Fibroblast of the conjunctiva (primary cell): Measurements from ENCODE around the gene G6PC3.
"Not testable (repeated sequence)": the region's sequence is repeated elsewhere in the genome, so short reads cannot be mapped to it uniquely, and the experiment has no call there.

Experiments
- DNase-seq: peaks from one replicate; pipeline ENCODE4 v3.0.0-alpha.2; 2010; ENCODE audit warnings: low read depth

The G6PC3 gene

DNA sequence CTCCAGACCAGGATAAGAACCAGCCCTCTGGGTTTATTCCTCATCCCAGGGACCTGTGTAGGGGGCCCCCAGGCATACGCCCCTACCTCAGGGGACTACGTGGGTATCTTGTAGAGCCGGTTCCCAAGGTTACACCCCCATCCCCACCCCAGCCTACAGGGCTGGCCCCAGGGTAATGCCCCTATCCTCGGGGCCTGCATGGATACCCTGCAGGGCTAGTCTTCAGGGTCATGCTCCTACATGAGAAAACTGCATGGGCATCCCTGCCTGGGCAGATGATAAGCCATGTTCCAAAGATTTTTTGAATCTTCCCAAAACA, 38.7 kb downstream of the G6PC3 start:
- no peak for DNase-seq

DNA sequence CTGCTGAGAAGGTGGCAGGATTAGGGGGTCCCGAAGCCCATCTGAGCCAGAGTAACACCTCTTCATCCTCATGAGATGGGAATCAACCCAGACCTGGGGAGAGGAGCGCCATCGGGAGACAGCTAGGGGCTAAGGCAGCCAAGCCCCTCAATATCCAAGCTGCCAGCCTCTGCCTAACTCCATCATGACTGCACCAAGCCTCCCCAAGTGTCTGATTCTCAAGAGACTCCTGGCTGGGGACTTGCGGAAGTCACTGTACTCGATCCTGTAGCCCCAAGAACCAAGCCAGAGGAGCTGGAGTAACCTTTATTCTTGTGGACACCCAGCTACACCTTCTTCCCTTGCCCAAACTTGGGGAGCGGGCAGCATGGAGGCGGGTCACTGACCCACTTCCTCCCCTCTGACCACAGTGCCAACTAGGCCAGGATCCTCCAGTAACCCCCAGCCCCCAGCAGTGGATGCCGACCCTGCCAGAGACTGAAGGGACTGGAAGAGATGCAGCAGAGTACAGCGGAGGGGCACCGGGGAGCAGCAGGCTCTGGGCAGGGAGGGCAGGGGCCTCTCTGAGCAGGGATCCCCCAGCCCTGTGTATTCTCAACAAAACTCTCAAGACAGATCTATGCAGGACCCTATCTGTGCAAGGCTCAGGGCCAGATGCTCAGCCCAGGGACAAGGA, 39.6 kb downstream of the G6PC3 start:
- DNase-seq, result no peak

DNA sequence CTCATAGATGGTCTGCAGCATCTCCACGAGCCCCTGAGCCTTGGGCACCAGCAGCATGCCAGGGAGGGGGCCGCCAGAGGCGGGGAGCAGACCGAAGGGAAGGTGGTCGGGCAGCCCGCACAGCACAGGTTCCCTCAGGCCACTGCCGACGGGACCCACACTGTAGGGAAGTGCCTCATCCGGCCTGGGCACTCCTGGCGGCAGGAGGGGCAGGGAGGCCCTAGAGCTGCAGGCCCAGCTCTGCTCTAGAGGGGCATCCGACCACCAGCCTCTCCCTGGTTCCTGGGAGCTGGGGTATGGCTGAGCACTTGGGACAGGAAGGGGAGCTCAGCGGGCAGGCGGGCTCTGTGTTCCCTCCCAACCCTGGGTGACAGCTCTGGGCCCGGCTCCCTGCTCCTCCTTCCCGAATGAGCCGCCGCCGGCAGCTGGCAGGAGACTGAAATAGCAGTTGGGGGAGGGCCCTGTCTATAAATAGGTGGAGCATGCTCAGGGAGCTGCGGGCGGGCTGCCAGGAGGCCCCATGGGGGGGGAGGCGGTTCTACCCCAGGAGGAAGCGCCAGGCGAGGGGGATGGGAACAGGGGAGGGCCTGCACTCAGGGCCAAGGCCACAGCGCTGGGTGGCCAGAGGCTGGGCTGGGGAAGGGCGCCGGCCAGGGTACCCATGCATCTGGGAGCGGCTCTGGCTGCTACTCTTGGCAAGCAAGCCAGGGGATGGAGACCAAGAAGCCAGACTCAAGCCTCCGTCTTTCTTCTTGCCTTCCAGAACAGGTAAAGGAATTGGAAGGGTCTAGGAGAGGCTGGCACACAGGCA, 40.5 kb downstream of the G6PC3 start:
- DNase-seq, result peak; percentile 88

DNA sequence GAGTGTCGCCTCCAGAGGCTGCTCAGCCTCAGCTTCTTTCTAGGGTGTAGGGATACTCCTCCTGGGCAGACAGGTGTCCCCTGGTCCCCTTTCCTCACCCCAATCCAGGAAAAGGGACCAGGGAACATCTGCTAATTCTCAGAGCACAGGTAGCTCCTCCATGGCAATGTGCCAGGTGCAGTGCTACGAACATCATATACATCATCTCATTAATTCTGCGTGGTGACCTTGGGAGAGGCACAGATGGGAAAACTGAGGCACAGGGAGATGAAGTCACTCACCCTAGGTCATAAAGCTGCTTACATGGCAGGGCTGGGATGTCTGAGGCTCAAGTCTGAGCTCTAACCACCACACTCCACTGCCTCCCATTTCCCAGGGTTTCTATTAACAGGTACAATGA, 41.2 kb downstream of the G6PC3 start:
- DNase-seq, result no peak

DNA sequence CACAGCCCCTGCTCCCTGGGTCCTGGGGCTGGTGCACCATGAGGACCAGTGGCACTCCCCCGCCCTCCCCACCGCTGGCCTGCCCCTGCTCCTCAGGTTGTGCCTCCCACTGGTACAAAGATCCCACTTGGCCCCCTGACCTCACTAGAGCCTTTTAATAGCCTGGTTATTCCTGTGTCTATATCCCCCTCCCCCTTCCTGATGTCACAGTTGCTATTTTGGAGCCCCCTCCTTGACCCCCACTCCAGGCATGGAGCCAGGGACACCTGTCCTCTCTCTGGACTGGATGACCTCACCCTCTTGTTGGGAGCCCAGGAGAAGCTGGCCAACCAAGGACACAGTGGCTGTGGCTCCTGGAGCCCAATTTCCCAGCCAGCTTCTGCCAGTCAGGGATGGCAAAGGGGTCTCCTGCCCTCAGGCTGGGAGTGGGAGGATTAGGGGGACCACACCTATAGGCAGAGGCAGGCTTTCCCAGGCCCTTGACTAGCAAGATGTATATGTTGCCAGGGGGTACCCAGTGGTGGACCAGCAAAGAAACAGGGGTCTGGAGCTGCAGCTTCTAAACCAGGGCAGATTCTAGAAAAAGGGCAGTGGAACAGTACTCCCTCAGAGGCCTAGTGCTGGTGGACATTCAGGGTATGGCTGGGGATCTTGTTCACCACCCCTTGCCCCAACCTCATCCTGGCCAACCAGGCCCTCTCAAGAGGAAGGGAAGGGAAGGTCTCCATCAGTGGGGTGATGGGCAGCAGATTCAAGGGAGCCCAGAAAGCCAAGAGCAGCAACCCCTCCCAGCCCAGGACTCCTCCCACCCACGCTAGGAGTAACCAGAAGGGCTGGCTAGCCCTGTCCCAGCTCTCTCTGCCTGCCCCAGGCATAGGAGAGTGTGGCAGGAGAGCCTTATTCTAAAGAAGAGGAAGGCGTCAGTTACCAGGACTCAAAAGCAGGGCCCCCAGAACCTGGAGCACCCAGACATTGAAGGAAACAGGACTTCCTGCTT, 42.0 kb downstream of the G6PC3 start:
- no peak for DNase-seq

DNA sequence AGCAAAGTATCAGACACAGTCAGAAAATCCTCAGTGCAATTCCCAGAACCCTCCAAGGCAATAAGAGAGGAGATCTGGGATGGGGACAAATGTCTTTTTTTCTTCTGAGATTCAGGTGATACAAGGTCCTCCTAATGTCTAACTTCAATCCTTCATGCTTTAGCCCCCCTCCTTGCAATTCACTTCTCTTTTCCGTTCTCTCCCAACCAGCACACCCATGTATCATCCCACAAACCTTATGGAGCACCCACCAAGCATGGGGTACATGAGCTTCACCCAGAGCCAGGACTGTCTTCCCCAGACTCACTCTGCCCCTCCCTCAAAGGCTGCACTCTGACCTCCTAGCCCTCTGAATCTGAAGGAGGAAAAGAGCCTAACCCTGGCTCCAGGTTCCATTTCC, 42.8 kb downstream of the G6PC3 start:
- DNase-seq, result no peak

DNA sequence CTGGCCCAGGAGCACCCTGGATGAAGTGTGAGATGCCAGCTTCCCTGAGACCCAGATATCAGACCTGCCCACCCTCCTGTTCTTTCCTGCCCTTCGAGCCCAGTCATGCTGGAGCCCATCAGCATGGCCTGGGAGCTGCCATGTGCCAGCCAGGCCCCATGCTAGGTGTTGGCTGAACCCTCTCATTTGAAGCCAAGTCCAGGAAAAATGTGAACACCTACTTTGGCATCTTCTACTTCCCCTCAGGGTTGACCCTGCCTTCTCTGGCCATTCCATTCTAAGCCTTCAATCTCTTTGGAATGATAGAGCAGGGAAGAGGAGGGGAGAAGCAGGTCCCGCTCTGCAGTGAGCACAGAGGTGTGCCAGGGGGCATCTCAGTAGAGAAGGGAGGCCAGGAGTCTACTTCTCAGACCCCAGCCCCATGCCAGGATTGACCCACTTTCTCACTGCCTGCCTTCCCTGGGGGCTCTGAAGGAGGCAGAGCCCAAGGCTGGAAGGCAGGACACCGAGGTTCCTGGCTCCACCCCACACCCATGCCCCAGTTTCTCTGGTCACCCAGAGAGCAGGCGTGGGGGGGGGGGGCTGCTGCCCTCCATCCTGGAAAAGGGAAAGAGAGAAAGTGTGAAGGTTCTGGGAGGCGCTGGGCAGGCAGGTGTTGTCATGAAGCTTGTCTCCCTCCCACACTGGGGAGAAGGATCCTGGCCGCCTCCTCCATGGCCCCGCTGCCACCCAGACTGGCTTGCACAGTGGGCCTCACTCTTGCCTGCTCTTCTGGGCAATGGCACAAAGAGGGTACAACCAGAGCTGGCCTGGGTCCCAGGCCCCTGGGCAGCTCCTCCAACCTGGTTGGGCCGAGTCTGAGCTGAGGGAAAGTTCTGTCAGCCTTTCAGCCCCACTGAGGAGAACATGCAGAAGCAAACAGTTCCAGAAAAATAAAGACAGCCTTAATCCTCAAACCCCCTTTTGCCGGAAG, 43.6 kb downstream of the G6PC3 start:
- no peak for DNase-seq

DNA sequence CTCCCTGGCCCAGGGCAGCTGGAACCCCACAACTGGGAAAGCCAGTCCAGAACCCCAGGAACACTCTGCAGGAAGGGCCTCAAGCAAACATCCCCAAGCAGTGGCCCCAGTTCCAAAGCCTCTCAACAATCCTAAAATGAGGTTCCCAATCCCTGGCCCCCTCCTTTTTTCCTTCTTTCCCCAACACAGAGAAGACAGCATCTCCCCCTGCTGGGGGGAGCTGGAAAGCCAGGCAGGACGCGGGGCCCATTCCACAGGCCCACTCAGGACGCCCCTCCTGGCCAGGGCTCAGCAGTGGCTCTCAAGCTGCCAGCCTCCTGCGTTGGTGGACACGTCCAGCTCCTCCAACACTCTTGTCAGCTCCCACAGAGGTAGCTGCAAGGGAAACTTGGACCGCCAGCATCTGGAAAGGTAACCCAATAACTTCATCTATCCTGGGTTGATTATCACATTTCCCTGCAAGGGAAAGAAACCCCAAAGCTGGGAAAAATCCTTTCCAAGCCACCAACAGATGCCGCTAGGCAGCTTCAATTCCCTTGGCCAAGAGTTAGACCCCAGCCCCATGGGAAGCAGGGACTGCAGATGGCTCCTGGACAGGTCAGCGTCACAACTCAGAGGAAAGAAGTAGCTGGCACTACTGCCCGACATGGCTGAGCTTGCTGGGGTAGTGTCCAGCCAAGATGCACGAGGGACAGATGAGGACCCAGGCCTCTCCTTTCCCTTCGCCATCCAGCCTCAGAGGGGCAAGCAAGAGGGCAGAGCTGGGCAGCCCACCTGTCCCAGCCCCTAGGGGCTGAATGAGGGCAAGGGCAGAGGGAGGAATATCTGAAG, 45.3 kb downstream of the G6PC3 start:
- DNase-seq, result no peak

DNA sequence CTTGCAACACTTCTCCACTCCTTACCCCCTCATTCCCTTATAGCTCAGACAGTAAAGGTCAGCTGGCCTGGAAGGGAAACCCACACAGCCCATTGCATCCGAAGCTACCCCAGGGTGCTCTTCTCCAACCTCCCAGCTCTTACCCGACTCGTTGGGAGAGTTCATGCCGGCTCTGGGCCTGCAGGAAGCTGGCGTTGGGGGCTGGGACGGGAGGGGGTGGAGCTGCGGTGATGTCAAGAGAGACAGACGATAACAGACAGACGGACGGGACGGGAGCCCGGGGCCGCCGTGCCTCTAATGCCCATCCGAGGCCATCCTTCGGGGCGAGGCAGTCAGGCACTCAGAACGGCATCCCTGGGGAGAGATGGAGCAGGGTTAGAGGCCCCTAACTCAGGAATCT, 46.8 kb downstream of the G6PC3 start:
- DNase-seq, result no peak

DNA sequence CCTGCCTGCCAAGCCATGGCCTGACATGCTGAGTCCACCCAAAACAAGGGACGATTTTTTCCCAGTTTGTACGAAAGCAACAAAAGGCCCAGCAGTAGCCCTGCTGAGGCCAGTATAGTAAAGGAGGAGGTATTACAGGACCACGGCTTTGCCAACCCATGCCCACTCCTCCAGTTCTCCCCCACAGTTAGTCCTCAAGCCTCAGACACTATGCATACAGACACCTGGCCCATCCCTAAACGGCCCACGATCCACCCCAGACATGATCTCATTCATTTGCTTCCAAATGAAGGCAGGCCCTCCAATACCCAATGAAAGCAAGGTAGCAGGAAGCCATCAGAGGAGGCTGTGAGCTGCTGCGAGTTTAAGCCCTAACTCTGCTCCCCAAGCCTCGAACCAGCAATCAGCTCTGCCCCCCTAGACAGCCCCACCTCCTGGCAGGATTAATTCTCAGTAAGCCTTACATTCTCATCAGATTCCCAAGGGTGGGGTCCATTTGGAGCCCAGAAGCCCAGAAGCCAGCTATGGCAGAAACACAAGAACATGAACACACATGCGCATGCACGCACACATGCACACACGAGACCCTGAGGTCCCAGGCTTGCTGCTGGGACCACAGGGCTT, 48.0 kb downstream of the G6PC3 start:
- no peak for DNase-seq

DNA sequence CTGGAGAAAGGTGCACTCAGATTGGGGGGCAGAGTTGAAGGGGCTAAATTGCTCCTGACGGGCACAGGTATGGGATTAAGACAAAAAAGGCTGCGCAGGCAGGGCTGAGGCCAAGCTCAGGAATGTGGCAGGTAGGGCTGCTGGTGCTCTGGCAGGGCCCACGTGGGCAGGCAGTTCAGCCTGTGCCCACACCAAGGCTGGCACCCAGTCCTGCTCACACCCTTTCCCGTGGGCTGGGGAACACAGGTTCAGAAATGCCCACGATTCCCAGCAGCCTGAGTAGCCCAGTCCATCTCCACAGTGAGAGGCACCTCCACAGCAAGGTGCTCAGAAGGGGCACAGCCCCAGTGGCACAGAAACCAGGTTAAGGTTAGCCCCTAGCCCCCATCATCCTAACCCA, 48.5 kb downstream of the G6PC3 start:
- DNase-seq, result no peak

DNA sequence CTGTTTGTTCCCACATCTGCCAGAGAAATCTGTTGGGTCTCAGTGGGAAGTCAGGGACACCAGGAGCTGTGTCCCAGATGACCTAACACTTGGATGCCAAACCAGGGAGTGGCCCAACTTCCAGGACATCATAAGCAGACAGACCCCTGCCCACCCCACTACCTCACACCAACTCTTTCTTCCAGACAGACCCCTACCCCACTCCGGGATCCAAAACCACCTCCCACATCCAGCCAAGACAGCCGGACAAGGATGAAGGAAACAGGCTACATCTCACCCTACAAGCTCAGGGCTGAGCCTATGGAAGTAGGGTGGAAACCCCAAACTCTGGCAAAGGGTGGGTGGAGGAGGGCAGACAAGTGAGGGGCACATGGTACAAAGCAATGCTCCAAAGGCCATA, 49.3 kb downstream of the G6PC3 start:
- DNase-seq, result no peak

DNA sequence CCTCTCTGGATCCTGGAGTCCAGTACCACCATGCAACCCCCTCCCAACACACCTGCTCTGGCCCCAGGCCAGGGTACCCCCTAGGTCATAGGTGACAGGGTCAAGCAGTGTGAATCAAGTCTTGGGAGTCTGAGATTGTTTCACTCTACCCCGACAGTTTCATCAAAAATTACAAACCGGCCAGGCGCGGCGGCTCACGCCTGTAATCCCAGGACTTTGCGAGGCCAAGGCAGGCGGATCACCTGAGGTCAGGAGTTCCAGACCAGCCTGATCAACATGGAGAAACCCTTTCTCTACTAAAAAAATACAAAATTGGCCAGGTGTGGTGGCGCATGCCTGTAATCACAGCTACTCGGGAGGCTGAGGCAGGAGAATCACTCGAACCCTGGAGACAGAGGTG, 49.7 kb downstream of the G6PC3 start:
- DNase-seq, result not testable (repeated sequence)

DNA sequence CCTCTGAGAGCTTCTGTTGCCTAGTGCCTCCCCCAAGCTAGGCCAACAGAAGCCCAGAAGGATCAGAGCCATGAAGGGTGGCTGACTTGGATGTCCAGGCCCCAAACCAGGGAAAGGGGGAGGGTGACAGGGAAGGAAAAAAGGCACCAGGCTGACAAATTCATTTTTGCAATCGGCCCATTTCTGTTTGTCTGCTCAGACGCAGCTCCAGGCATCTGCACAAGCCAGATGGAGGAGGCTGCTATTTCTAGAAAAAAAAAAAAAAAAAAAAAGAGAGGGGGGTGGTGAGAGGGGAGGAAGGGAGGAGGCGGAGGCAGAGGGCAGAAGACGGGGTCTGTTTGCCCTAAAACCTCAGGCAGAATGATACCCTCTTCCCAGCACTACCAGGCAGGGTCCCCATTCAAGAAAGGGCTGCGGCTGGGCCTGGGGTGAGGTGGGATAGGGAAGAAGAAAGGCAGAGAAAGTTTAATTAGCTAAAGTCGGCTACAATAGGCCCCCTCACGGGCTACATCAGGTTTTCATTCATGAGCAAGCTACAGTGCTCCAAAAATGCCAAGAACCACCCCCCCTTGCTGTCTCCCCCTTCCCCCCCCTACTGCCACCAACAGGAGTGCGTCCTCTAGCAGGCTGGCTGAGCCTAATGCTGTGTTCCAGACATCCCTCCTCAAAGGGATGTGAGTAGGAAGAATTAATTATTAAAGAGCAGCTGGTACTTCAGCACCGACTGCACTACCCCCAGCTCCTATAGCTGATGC, 50.5 kb downstream of the G6PC3 start:
- no peak for DNase-seq

DNA sequence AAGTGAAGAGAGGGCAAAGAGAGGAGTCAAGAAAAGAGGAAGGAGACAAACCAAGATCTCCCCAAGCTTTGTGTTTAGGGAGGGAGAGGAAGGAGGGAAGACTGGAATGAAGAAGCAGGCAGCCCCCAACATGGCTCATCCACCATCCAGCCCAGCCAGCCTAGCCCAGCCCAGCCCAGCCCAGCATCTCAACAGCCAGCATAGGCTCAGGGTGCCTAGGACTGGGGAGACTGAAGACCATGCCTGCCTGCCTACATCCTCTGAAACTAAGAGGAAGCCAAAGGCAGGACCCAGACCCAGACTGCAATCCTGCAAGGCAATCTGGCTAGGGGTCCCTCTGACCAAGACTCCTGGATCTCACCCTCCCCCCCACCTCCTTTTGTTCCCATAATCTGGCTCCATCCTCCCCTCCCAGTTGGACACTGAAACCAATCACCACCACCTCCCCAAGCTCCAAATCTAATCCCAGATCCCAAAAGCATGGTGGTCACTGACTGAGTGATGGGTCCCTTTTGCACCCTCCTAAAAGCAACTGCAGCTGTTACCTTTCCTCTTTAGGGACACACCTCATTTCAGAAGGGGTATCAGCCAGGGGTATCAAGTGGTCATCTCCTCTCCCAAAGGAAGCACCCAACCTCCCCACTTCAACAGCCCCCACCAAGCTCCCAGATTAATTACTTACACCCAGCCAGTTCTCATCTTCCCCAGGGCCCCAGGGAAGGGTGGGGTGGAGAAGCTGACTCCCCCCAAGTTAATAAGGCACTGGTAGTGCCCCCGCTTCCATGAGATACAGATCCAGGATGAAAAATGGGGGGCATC, 51.7 kb downstream of the G6PC3 start:
- no peak for DNase-seq

DNA sequence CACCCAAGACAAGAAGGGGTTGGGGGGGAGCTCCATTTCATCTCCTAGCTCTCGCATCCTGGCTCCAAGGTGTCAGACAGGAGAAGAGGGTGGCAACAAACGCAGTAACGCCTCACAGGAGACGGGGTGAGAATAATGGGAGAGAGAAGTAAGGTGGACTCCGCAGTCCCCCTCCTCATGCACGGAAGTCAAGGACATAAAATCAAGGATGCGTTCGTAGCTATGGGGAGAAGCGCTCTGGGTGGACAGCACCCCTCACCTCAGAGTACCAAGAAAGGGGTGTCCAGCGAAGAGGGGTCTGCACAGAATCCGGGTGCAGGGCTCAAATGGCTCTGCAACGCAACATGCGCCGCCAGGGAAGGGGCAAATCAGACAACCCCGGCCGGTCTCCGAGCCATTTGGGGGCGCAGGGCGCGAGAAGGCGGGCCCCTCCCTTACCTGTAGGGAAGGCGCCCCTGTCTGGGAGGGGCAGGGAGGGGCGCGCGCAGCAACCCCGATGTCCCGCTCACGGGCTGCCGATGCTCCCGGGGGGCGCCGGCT, 52.4 kb downstream of the G6PC3 start:
- no peak for DNase-seq

DNA sequence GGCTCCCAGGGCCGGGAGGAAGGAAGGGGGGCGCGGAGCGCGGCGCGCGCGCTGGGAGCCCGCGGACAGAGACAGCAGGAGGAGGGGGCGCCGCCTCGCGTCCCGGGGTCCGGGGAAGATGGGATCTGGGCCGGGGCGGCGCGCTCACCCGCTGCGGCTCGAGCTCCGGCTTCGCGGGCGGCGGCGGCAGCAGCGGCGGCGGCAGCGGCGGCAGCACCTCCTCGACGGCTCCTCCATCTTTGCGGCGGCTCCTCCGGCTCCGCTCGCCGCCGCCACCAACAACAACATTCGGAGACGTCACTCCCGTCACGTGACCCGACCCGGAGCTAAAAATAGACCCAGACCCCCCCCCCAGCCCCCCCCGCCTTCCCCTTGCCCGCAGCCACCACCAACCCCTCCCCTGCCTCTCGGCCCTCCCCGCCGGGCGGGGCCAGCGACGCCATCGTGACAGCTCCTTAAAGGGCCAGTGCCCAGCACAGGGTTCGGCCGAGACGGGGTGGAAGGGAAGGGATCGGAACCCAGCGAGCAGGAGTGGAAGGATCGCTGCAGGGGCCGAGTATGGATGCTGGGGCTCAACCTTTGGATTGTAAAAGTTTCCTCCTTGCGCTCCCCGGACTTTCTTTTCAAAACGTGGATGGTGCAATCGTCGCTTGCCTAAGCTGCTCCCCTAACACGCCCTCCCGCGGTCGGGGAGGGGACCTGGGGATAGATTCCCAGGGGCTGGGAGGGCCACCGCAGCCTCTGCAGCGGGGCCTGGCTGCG, 53.0 kb downstream of the G6PC3 start, which contains the start of gene HDAC5:
TSS of gene HDAC5 (minus strand) at position 286 of the 762 bp plus-strand sequence. CDS start 6,126 bp downstream, outside the sequence.
- peak; percentile 89 for DNase-seq
